OCI-LY3 (cell line): ENCODE measurements around the gene EIF4A3.

Experiments used
- H2AFZ ChIP-seq: fragments of 200-600, 300-600 bp; shearing (Covaris generic); 2 replicates; pipeline ENCODE4 v1.6.0; 2014; ENCODE audit warnings: antibody characterized with exemption, low read depth, low read length
- H3K27ac ChIP-seq: fragments of 200-600, 300-600 bp; sonication (generic); 2 replicates; pipeline ENCODE4 v1.5.1; 2014; ENCODE audit warnings: mild to moderate bottlenecking, low read length, moderate library complexity, mixed read lengths
- H3K27me3 ChIP-seq: fragments of 200-600, 300-600 bp; sonication (generic); 2 replicates; pipeline ENCODE4 v1.6.1; 2014; ENCODE audit warnings: low read depth, low read length, mixed read lengths
- H3K36me3 ChIP-seq: fragments of 200-600, 300-600 bp; sonication (generic); replicated peaks from 2 replicates; pipeline ENCODE3; 2014; ENCODE audit warnings: low read depth, low read length, mixed read lengths
- H3K4me1 ChIP-seq: fragments of 300-600, 200-600 bp; sonication (generic); 2 replicates; pipeline ENCODE4 v1.6.1; 2014; ENCODE audit warnings: low read length, mixed read lengths
- H3K4me2 ChIP-seq: fragments of 200-600, 300-600 bp; sonication (generic); 2 replicates; pipeline ENCODE4 v1.6.1; 2014; ENCODE audit warnings: low read length, mixed read lengths
- H3K4me3 ChIP-seq: fragments of 300-600, 200-600 bp; sonication (generic); 2 replicates; pipeline ENCODE4 v1.5.1; 2014; ENCODE audit warnings: antibody characterized with exemption, mild to moderate bottlenecking, low read length, moderate library complexity
- H3K79me2 ChIP-seq: fragments of 300-600, 200-600 bp; shearing (Covaris generic); 2 replicates; pipeline ENCODE4 v1.6.1; 2014; ENCODE audit warnings: mild to moderate bottlenecking, low read length, mixed read lengths
- H3K9ac ChIP-seq: fragments of 300-600, 200-600 bp; shearing (Covaris generic); 2 replicates; pipeline ENCODE4 v1.6.0; 2014; ENCODE audit warnings: mild to moderate bottlenecking, low read length, moderate library complexity
- H3K9me3 ChIP-seq: fragments of 200-600, 300-600 bp; shearing (Covaris generic); 2 replicates; pipeline ENCODE4 v1.6.1; 2014; ENCODE audit warnings: low read length, mixed read lengths; ENCODE audit not compliant: insufficient read depth
- H4K20me1 ChIP-seq: fragments of 200-600, 300-600 bp; sonication (generic); 2 replicates; pipeline ENCODE4 v1.6.1; 2016; ENCODE audit warnings: low read length, mixed read lengths; ENCODE audit not compliant: insufficient read depth
- CTCF ChIP-seq: fragments of 200-600, 300-600 bp; sonication (generic); IDR thresholded peaks from 2 replicates; pipeline ENCODE4 v1.5.1; 2014; ENCODE audit warnings: antibody characterized with exemption, low read length, low read depth
- EZH2phosphoT487 ChIP-seq: fragments of 200-600 bp; shearing (Covaris generic); IDR thresholded peaks from 2 replicates; pipeline ENCODE4 v1.6.1; 2018; ENCODE audit warnings: antibody characterized with exemption, mixed run types, low read depth

EIF4A3 gene

GRCh38 chr17:80145076-80146075 is 1.6 kb downstream of the EIF4A3 start:
- Histone ChIP-seq H3K27me3 (no peaks in the 10 kb centered on the region), H3K9ac (peak overlapping the region; percentile 95), H3K4me1 (peaks cover 17% of the 10 kb centered on the region), H3K79me2 (peaks cover 65% of the 10 kb centered on the region), H2AFZ (no peak overlapping the region), H3K9me3 (no peaks in the 10 kb centered on the region), H3K27ac (no peak overlapping the region), H3K36me3 (peaks cover 37% of the 10 kb centered on the region), H3K4me3 (peak overlapping the region; percentile 95), H3K4me2 (peak overlapping the region; percentile 100), H4K20me1 (peaks cover 18% of the 10 kb centered on the region)
- TF ChIP-seq EZH2phosphoT487, result no peak
- no peak for TF ChIP-seq CTCF

GRCh38 chr17:80142929-80143328 is 4.0 kb downstream of the EIF4A3 start:
- TF ChIP-seq EZH2phosphoT487 (no peak), CTCF (no peak)
- no peak overlapping the region for H3K9ac ChIP-seq
- H3K27ac ChIP-seq, result no peak overlapping the region
- peaks cover 58% of the 10 kb centered on the region for H3K36me3 ChIP-seq
- no peaks in the 10 kb centered on the region for H3K9me3 ChIP-seq
- H3K79me2 ChIP-seq, result peaks cover 60% of the 10 kb centered on the region
- peaks cover 14% of the 10 kb centered on the region for H3K4me1 ChIP-seq
- H3K27me3 ChIP-seq, result no peaks in the 10 kb centered on the region
- no peak overlapping the region for H3K4me2 ChIP-seq
- no peak overlapping the region for H3K4me3 ChIP-seq
- H4K20me1 ChIP-seq, result peaks cover 18% of the 10 kb centered on the region
- no peak overlapping the region for H2AFZ ChIP-seq

- Histone ChIP-seq H3K79me2 (peaks cover 49% of the 10 kb centered on the region), H3K4me1 (peaks cover 13% of the 10 kb centered on the region)
Observed at GRCh38 chr17:80141463-80142165, 5.3 kb downstream of the EIF4A3 start.

More at GRCh38 chr17:80141463-80142165, 5.3 kb downstream of the EIF4A3 start:
- H4K20me1 ChIP-seq, result peaks cover 18% of the 10 kb centered on the region
- peaks cover 70% of the 10 kb centered on the region for H3K36me3 ChIP-seq
- H3K9ac ChIP-seq, result no peak overlapping the region
- no peak overlapping the region for H2AFZ ChIP-seq
- no peaks in the 10 kb centered on the region for H3K27me3 ChIP-seq
- no peak overlapping the region for H3K4me3 ChIP-seq
- no peaks in the 10 kb centered on the region for H3K9me3 ChIP-seq
- no peak overlapping the region for H3K27ac ChIP-seq
- H3K4me2 ChIP-seq, result no peak overlapping the region
- TF ChIP-seq EZH2phosphoT487 (no peak), CTCF (no peak)
